Erythroblast (primary cell): ENCODE data around the gene TNS1.

Source experiments
- GATA1 ChIP-seq: IDR thresholded peaks from 2 replicates; pipeline ENCODE4 v1.6.1; 2011; ENCODE audit warnings: low read depth, mild to moderate bottlenecking, control low read depth, low read length, moderate library complexity
- POLR2A ChIP-seq: IDR thresholded peaks from 2 replicates; pipeline ENCODE4 v1.6.1; 2011; ENCODE audit warnings: mild to moderate bottlenecking, low read length

- no peak for TF ChIP-seq POLR2A
- TF ChIP-seq GATA1 = no peak
Measured at GRCh38 chr2:217996361-217996760, 6.4 kb downstream of the TNS1 start.
